Body of pancreas (tissue), 4 donors: ENCODE results near the gene LIN7B.

Source experiments
- POLR2A ChIP-seq, 3 donors: fragments of 450-650 bp; IDR thresholded peaks; one replicate each; pipeline ENCODE4 v1.6.1; 2016; ENCODE audit warnings: antibody characterized with exemption in 3 of 3, mild to moderate bottlenecking in 2 of 3
- TF ChIP-seq, protein P1 (sequence below), 7 experiments: fragments of 450-650 bp in 4 of 7; fragments of 200-600 bp in 3 of 7; sonication (generic) in 3 of 7; IDR thresholded peaks; one replicate each; pipeline ENCODE4 v1.5.1; 2016 to 2019; ENCODE audit warnings: antibody characterized with exemption in 7 of 7

DNA sequence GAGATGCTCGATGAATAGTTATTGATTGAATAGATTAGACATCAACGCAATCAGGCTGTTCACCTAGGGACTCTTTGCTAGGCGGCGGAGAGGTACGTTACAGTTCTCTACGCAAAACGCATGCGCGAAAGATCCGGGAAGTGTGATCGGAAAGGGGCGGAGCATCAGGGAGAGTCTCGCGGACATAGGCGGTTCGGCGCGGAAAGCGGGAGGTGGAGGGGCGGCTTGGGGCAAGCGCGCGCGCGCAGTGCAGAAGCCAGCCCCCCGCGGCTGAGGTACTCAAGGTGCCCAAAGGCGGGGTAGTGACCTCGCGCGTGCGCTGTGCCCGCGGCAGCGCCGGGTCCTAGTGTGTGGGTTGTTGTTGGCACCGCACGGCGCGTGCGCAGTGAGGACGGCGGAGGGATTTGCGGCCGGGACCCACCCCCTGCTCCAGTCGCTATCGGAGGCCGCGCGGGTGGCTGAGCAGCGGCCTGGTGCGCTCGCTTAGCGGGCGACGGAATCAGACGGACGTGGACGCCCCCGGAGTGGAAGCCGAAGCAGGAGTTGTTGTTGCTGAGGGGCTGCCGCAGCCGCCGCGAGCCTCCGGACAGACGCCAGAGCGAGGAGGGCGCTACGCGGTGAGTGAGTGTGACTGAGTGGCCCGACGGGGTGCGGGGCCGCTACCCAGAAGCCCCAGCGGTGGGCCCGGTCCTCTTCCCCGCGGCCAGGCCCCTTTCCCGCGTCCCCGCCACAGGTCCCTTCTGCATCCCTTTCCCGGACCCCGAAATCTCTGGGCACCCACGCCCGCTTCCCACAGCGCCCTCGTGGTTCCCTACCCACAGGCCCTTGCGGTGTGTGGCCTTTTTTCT lies 28.9 kb upstream of the LIN7B start, which contains the start of gene SNRNP70:
- TF ChIP-seq, protein P1, sequence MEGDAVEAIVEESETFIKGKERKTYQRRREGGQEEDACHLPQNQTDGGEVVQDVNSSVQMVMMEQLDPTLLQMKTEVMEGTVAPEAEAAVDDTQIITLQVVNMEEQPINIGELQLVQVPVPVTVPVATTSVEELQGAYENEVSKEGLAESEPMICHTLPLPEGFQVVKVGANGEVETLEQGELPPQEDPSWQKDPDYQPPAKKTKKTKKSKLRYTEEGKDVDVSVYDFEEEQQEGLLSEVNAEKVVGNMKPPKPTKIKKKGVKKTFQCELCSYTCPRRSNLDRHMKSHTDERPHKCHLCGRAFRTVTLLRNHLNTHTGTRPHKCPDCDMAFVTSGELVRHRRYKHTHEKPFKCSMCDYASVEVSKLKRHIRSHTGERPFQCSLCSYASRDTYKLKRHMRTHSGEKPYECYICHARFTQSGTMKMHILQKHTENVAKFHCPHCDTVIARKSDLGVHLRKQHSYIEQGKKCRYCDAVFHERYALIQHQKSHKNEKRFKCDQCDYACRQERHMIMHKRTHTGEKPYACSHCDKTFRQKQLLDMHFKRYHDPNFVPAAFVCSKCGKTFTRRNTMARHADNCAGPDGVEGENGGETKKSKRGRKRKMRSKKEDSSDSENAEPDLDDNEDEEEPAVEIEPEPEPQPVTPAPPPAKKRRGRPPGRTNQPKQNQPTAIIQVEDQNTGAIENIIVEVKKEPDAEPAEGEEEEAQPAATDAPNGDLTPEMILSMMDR (IDR thresholded peaks at IDR 0.05), result peak in 2 of 7 experiments; percentile 12 to 21
- peak; percentile 81 to 95 (median 93) for TF ChIP-seq POLR2A (IDR thresholded peaks at IDR 0.05)
